GM21717 (cell line): ENCODE data around the gene BRIP1.
"Not testable (repeated sequence)": the region's sequence is repeated elsewhere in the genome, so short reads cannot be mapped to it uniquely, and the experiment has no call there.

Experiments used
- ATAC-seq: cut with Tn5 transposase; IDR thresholded peaks from one replicate; pipeline ENCODE4 v1.9.1; 2021; ENCODE audit warnings: mild to moderate bottlenecking, moderate library complexity; ENCODE audit not compliant: unreplicated experiment

Gene BRIP1

GRCh38 chr17:61805399-61805798 is 57.9 kb downstream of the BRIP1 start:
- ATAC-seq: no peak

- no peak for ATAC-seq
Observed at GRCh38 chr17:61803796-61804195, 59.5 kb downstream of the BRIP1 start.

- no peak for ATAC-seq
Observed at GRCh38 chr17:61803216-61803615, 60.1 kb downstream of the BRIP1 start.

GRCh38 chr17:61799812-61800484 is 63.4 kb downstream of the BRIP1 start:
- no peak for ATAC-seq

GRCh38 chr17:61797283-61797682 is 66.0 kb downstream of the BRIP1 start:
- no peak for ATAC-seq

GRCh38 chr17:61795546-61795945 is 67.8 kb downstream of the BRIP1 start:
- ATAC-seq: no peak

- ATAC-seq: no peak
Observed at GRCh38 chr17:61794792-61795191, 68.5 kb downstream of the BRIP1 start.

- ATAC-seq: no peak
Observed at GRCh38 chr17:61794242-61794641, 69.1 kb downstream of the BRIP1 start.

GRCh38 chr17:61793565-61793964 is 69.8 kb downstream of the BRIP1 start:
- no peak for ATAC-seq

GRCh38 chr17:61789872-61790271 is 73.5 kb downstream of the BRIP1 start:
- no peak for ATAC-seq

GRCh38 chr17:61786088-61786487 is 77.2 kb downstream of the BRIP1 start:
- ATAC-seq: no peak

GRCh38 chr17:61784510-61784909 is 78.8 kb downstream of the BRIP1 start:
- no peak for ATAC-seq

GRCh38 chr17:61783556-61784304 is 79.6 kb downstream of the BRIP1 start:
- ATAC-seq: no peak

GRCh38 chr17:61783120-61783519 is 80.2 kb downstream of the BRIP1 start:
- ATAC-seq: no peak

- ATAC-seq: no peak
Observed at GRCh38 chr17:61782683-61783082, 80.6 kb downstream of the BRIP1 start.

- no peak for ATAC-seq
Observed at GRCh38 chr17:61775364-61775763, 88.0 kb downstream of the BRIP1 start.

- ATAC-seq: no peak
Observed at GRCh38 chr17:61774724-61775123, 88.6 kb downstream of the BRIP1 start.

- not testable (repeated sequence) for ATAC-seq
Observed at GRCh38 chr17:61774087-61774486, 89.2 kb downstream of the BRIP1 start.

GRCh38 chr17:61770752-61771533 is 92.4 kb downstream of the BRIP1 start:
- ATAC-seq: no peak

GRCh38 chr17:61770043-61770442 is 93.3 kb downstream of the BRIP1 start:
- no peak for ATAC-seq

GRCh38 chr17:61768405-61768804 is 94.9 kb downstream of the BRIP1 start:
- no peak for ATAC-seq

GRCh38 chr17:61766520-61766919 is 96.8 kb downstream of the BRIP1 start:
- no peak for ATAC-seq
